ENCODE measurements around the gene CDH5.

The CDH5 gene

GRCh38 chr16:66435896-66436295, 69.4 kb downstream of the CDH5 start:
- no peak for DNase-seq (ENCODE audit: insufficient read length)
- no peak for FAIRE-seq
- no peak for TF ChIP-seq POLR2A (IDR thresholded peaks at IDR 0.05; ENCODE audit: low read depth, low read length)
- TF ChIP-seq POLR2AphosphoS5 (IDR thresholded peaks at IDR 0.05; ENCODE audit: low read depth, low read length), result no peak
- TF ChIP-seq TAF1 (IDR thresholded peaks at IDR 0.05; ENCODE audit: borderline replicate concordance, low read depth, low read length), result no peak

GRCh38 chr16:66437391-66437945, 71.0 kb downstream of the CDH5 start:
- FAIRE-seq (no peak), DNase-seq (ENCODE audit: insufficient read length) (no peak)
- TF ChIP-seq POLR2A (IDR thresholded peaks at IDR 0.05; ENCODE audit: low read depth, low read length) (no peak), POLR2AphosphoS5 (IDR thresholded peaks at IDR 0.05; ENCODE audit: low read depth, low read length) (no peak), TAF1 (IDR thresholded peaks at IDR 0.05; ENCODE audit: borderline replicate concordance, low read depth, low read length) (no peak)

- no peak for DNase-seq (ENCODE audit: insufficient read length)
- TF ChIP-seq POLR2A (IDR thresholded peaks at IDR 0.05; ENCODE audit: low read depth, low read length) (no peak), TAF1 (IDR thresholded peaks at IDR 0.05; ENCODE audit: borderline replicate concordance, low read depth, low read length) (no peak), POLR2AphosphoS5 (IDR thresholded peaks at IDR 0.05; ENCODE audit: low read depth, low read length) (no peak)
- no peak for FAIRE-seq
These were observed 72.0 kb downstream of the CDH5 start for GRCh38 chr16:66438536-66438935.

GRCh38 chr16:66439051-66439730, 72.7 kb downstream of the CDH5 start:
- no peak for FAIRE-seq
- DNase-seq (ENCODE audit: insufficient read length), result no peak
- TF ChIP-seq POLR2AphosphoS5 (IDR thresholded peaks at IDR 0.05; ENCODE audit: low read depth, low read length) (no peak), TAF1 (IDR thresholded peaks at IDR 0.05; ENCODE audit: borderline replicate concordance, low read depth, low read length) (no peak), POLR2A (IDR thresholded peaks at IDR 0.05; ENCODE audit: low read depth, low read length) (no peak)

GRCh38 chr16:66440271-66440802, 73.8 kb downstream of the CDH5 start:
- no peak for FAIRE-seq
- no peak for DNase-seq (ENCODE audit: insufficient read length)
- TF ChIP-seq TAF1 (IDR thresholded peaks at IDR 0.05; ENCODE audit: borderline replicate concordance, low read depth, low read length) (no peak), POLR2AphosphoS5 (IDR thresholded peaks at IDR 0.05; ENCODE audit: low read depth, low read length) (no peak), POLR2A (IDR thresholded peaks at IDR 0.05; ENCODE audit: low read depth, low read length) (no peak)

GRCh38 chr16:66440970-66441369, 74.5 kb downstream of the CDH5 start:
- DNase-seq (ENCODE audit: insufficient read length) (no peak), FAIRE-seq (no peak)
- TF ChIP-seq TAF1 (IDR thresholded peaks at IDR 0.05; ENCODE audit: borderline replicate concordance, low read depth, low read length), result no peak
- TF ChIP-seq POLR2AphosphoS5 (IDR thresholded peaks at IDR 0.05; ENCODE audit: low read depth, low read length), result no peak
- no peak for TF ChIP-seq POLR2A (IDR thresholded peaks at IDR 0.05; ENCODE audit: low read depth, low read length)

GRCh38 chr16:66441586-66442375, 75.3 kb downstream of the CDH5 start:
- TF ChIP-seq POLR2AphosphoS5 (IDR thresholded peaks at IDR 0.05; ENCODE audit: low read depth, low read length) (no peak), POLR2A (IDR thresholded peaks at IDR 0.05; ENCODE audit: low read depth, low read length) (no peak), TAF1 (IDR thresholded peaks at IDR 0.05; ENCODE audit: borderline replicate concordance, low read depth, low read length) (no peak)
- FAIRE-seq (no peak), DNase-seq (ENCODE audit: insufficient read length) (no peak)

GRCh38 chr16:66442502-66443268, 76.2 kb downstream of the CDH5 start:
- FAIRE-seq (no peak), DNase-seq (ENCODE audit: insufficient read length) (no peak)
- no peak for TF ChIP-seq POLR2AphosphoS5 (IDR thresholded peaks at IDR 0.05; ENCODE audit: low read depth, low read length)
- TF ChIP-seq POLR2A (IDR thresholded peaks at IDR 0.05; ENCODE audit: low read depth, low read length), result no peak
- TF ChIP-seq TAF1 (IDR thresholded peaks at IDR 0.05; ENCODE audit: borderline replicate concordance, low read depth, low read length), result no peak

GRCh38 chr16:66443269-66443652, 76.8 kb downstream of the CDH5 start:
- FAIRE-seq (no peak), DNase-seq (ENCODE audit: insufficient read length) (no peak)
- TF ChIP-seq TAF1 (IDR thresholded peaks at IDR 0.05; ENCODE audit: borderline replicate concordance, low read depth, low read length), result no peak

- TF ChIP-seq POLR2A (IDR thresholded peaks at IDR 0.05; ENCODE audit: low read depth, low read length) (no peak), TAF1 (IDR thresholded peaks at IDR 0.05; ENCODE audit: borderline replicate concordance, low read depth, low read length) (no peak), POLR2AphosphoS5 (IDR thresholded peaks at IDR 0.05; ENCODE audit: low read depth, low read length) (no peak)
- DNase-seq (ENCODE audit: insufficient read length) (no peak), FAIRE-seq (no peak)
These were observed 77.6 kb downstream of the CDH5 start for GRCh38 chr16:66444049-66444481.

GRCh38 chr16:66446737-66447136, 80.2 kb downstream of the CDH5 start:
- no peak for DNase-seq (ENCODE audit: insufficient read length)
- no peak for TF ChIP-seq TAF1 (IDR thresholded peaks at IDR 0.05; ENCODE audit: borderline replicate concordance, low read depth, low read length)
- no peak for TF ChIP-seq POLR2AphosphoS5 (IDR thresholded peaks at IDR 0.05; ENCODE audit: low read depth, low read length)
- no peak for TF ChIP-seq POLR2A (IDR thresholded peaks at IDR 0.05; ENCODE audit: low read depth, low read length)
- no peak for FAIRE-seq
